MM.1S (cell line): ENCODE results near the gene RABL6.

Source experiments
- EZH2 ChIP-seq: fragments of 300-600 bp; sonication (generic); optimal IDR thresholded peaks from 2 replicates; pipeline ENCODE3; 2017; ENCODE audit warnings: low read depth, mild to moderate bottlenecking, antibody characterized with exemption, low read length, mixed read lengths
- EZH2phosphoT487 ChIP-seq: fragments of 300-600 bp; sonication (generic); IDR thresholded peaks from 2 replicates; pipeline ENCODE4 v1.6.1; 2018; ENCODE audit warnings: antibody characterized with exemption, low read length
- TF ChIP-seq, protein P1 (sequence below): fragments of 300-600 bp; sonication (generic); IDR thresholded peaks from 2 replicates; pipeline ENCODE4 v1.5.1; 2016; ENCODE audit warnings: antibody characterized with exemption, low read length, mixed read lengths

DNA sequence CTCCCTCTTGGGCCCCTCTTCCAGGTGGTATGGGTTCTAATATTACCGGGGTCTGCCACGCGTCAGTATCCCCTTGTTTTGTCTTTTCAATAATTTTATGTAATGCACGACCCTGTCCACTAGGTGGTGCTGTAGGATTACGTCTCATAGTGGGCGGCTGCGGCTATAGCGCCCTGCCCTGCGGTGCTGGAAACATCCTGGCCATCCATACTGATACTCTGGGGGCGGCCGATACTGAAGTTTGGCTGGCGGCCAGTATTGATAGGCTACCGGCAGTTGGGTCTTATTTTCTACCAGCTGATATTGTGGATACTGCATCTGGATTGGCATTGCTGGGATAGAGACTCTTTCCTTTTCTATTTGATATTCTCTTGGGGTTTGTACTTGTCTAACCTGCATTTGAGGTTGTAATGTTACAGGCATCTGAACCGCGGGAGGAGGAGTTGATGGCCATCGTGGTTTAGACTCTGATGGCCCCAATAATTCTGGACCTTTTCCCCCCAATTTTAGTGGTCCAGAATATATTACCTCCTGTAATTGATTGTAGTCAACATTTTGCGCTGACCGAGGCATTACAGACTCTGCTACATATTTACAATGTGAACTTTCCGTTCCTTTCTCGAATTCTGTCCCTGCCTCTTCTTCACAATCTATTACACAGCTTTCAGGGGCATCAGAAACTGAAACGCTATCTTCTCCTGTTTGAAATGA is 19.9 kb upstream of the RABL6 start:
- TF ChIP-seq, protein P1, sequence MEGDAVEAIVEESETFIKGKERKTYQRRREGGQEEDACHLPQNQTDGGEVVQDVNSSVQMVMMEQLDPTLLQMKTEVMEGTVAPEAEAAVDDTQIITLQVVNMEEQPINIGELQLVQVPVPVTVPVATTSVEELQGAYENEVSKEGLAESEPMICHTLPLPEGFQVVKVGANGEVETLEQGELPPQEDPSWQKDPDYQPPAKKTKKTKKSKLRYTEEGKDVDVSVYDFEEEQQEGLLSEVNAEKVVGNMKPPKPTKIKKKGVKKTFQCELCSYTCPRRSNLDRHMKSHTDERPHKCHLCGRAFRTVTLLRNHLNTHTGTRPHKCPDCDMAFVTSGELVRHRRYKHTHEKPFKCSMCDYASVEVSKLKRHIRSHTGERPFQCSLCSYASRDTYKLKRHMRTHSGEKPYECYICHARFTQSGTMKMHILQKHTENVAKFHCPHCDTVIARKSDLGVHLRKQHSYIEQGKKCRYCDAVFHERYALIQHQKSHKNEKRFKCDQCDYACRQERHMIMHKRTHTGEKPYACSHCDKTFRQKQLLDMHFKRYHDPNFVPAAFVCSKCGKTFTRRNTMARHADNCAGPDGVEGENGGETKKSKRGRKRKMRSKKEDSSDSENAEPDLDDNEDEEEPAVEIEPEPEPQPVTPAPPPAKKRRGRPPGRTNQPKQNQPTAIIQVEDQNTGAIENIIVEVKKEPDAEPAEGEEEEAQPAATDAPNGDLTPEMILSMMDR, result peak; percentile 81
- TF ChIP-seq EZH2 (no peak), EZH2phosphoT487 (no peak)
